Measurements from ENCODE around the gene PPM1K. TPM values are rescaled to one million over a fixed set of nuclear protein-coding genes. Genes with fewer than 3 reads are reported as not detected.
A peak's percentile ranks its signal among the peaks of the same experiment; 100 is the strongest.

PPM1K gene
- polyA plus RNA-seq, 3 donors, result 13.5 to 24.8 (median 21.3) TPM

- no peak for DNase-seq
Observed at GRCh38 chr4:88225232-88226105, 58.9 kb downstream of the PPM1K start.

GRCh38 chr4:88223516-88223915, 60.8 kb downstream of the PPM1K start:
- DNase-seq, result no peak

GRCh38 chr4:88219099-88219498, 65.3 kb downstream of the PPM1K start:
- DNase-seq, result peak; percentile 52

- no peak for DNase-seq
Observed at GRCh38 chr4:88217169-88217568, 67.2 kb downstream of the PPM1K start.

GRCh38 chr4:88216395-88216794, 68.0 kb downstream of the PPM1K start:
- DNase-seq, result no peak

GRCh38 chr4:88215351-88215750, 69.0 kb downstream of the PPM1K start:
- DNase-seq, result no peak

- no peak for DNase-seq
Observed at GRCh38 chr4:88212253-88212561, 72.2 kb downstream of the PPM1K start.

- peak; percentile 42 for DNase-seq
Observed at GRCh38 chr4:88211473-88212252, 72.7 kb downstream of the PPM1K start.

- DNase-seq, result no peak
Observed at GRCh38 chr4:88208156-88208555, 76.2 kb downstream of the PPM1K start.

Other genes starting within 250 kb of the PPM1K start
- gene ABCG2, start 125.9 kb downstream of the PPM1K start, polyA plus RNA-seq (ENCODE audit: insufficient read length in 3 of 3), result 1 to 10 TPM; 5.9 to 6.9 (median 6.3) TPM
- 10 to 100 TPM in 1 of 3 donors, 1 to 10 TPM in 2; 7.3 to 11.0 (median 8.8) TPM for gene HERC6, start 94.3 kb upstream of the PPM1K start, polyA plus RNA-seq (ENCODE audit: insufficient read length in 3 of 3)
- gene HERC5, start 172.6 kb upstream of the PPM1K start, polyA plus RNA-seq (ENCODE audit: insufficient read length in 3 of 3), result 1 to 10 TPM; 3.9 to 4.9 (median 4.1) TPM
- gene PYURF, start 239.2 kb upstream of the PPM1K start, polyA plus RNA-seq (ENCODE audit: insufficient read length in 3 of 3), result 100 to 1,000 TPM; 107 to 116 (median 116) TPM